H9 (cell line): ENCODE results near the gene CXCR5. TPM values are rescaled to one million over a fixed set of nuclear protein-coding genes. Genes with fewer than 3 reads are reported as not detected.
A peak's percentile ranks its signal among the peaks of the same experiment; 100 is the strongest.

Experiments used
- DNase-seq: peaks from one replicate; pipeline ENCODE4 v3.0.0-alpha.2; 2017
- H2AFZ ChIP-seq: one replicate; pipeline ENCODE4 v1.6.1; 2013; ENCODE audit warnings: mild to moderate bottlenecking, low read length, control low read depth, moderate library complexity
- H2AK5ac ChIP-seq: 2 replicates; pipeline ENCODE4 v1.6.1; 2013; ENCODE audit warnings: low read length, control low read depth, mixed read lengths; ENCODE audit not compliant: insufficient read length
- H2BK120ac ChIP-seq: one replicate; pipeline ENCODE4 v1.6.1; 2013; ENCODE audit warnings: low read depth, mild to moderate bottlenecking, low read length, control low read depth, inconsistent platforms; ENCODE audit not compliant: poor library complexity, severe bottlenecking
- H2BK12ac ChIP-seq: 2 replicates; pipeline ENCODE4 v1.6.1; 2013; ENCODE audit warnings: low read length, control low read depth, mixed read lengths, low read depth; ENCODE audit not compliant: insufficient read length
- H2BK15ac ChIP-seq: 2 replicates; pipeline ENCODE4 v1.6.1; 2013; ENCODE audit warnings: low read depth, low read length, control low read depth
- H2BK20ac ChIP-seq: one replicate; pipeline ENCODE4 v1.6.1; 2013; ENCODE audit warnings: low read depth, mild to moderate bottlenecking, low read length, control low read depth, inconsistent platforms; ENCODE audit not compliant: poor library complexity, severe bottlenecking
- H2BK5ac ChIP-seq: 2 replicates; pipeline ENCODE4 v1.6.1; 2013; ENCODE audit warnings: low read length, control low read depth, mixed read lengths; ENCODE audit not compliant: insufficient read length
- H3K14ac ChIP-seq: 2 replicates; pipeline ENCODE4 v1.6.1; 2013; ENCODE audit warnings: low read length, control low read depth; ENCODE audit not compliant: insufficient read depth
- H3K18ac ChIP-seq: 2 replicates; pipeline ENCODE4 v1.6.1; 2013; ENCODE audit warnings: low read depth, mild to moderate bottlenecking, mixed read lengths, low read length, control low read depth; ENCODE audit not compliant: insufficient read length
- H3K23ac ChIP-seq: 2 replicates; pipeline ENCODE4 v1.6.1; 2013; ENCODE audit warnings: low read length, control low read depth, mixed read lengths, low read depth; ENCODE audit not compliant: insufficient read length
- H3K23me2 ChIP-seq: 2 replicates; pipeline ENCODE4 v1.6.1; 2013; ENCODE audit warnings: low read depth, mild to moderate bottlenecking, mixed read lengths, low read length, control low read depth; ENCODE audit not compliant: insufficient read length, poor library complexity, severe bottlenecking
- H3K27ac ChIP-seq: 2 replicates; pipeline ENCODE4 v1.5.1; 2013; ENCODE audit warnings: low read length, control low read depth, mixed read lengths, low read depth; ENCODE audit not compliant: insufficient read length
- H3K27me3 ChIP-seq: 2 replicates; pipeline ENCODE4 v1.6.1; 2013; ENCODE audit warnings: low read length, control low read depth, inconsistent platforms; ENCODE audit not compliant: insufficient read depth
- H3K4ac ChIP-seq: 2 replicates; pipeline ENCODE4 v1.6.1; 2013; ENCODE audit warnings: low read depth, mild to moderate bottlenecking, control low read depth, inconsistent platforms, low read length, moderate library complexity
- H3K4me1 ChIP-seq: 2 replicates; pipeline ENCODE4 v1.6.1; 2013; ENCODE audit warnings: low read length, control low read depth, inconsistent platforms; ENCODE audit not compliant: insufficient read depth
- H3K4me2 ChIP-seq: 2 replicates; pipeline ENCODE4 v1.6.1; 2013; ENCODE audit warnings: low read length, control low read depth, mixed read lengths; ENCODE audit not compliant: insufficient read length, insufficient read depth
- H3K56ac ChIP-seq: 2 replicates; pipeline ENCODE4 v1.6.1; 2013; ENCODE audit warnings: low read depth, mild to moderate bottlenecking, mixed read lengths, low read length, control low read depth; ENCODE audit not compliant: insufficient read length
- H3K79me1 ChIP-seq: 2 replicates; pipeline ENCODE4 v1.6.1; 2013; ENCODE audit warnings: low read depth, mild to moderate bottlenecking, moderate library complexity, low read length, control low read depth, inconsistent platforms; ENCODE audit not compliant: insufficient read depth, poor library complexity, severe bottlenecking
- H3K79me2 ChIP-seq: 2 replicates; pipeline ENCODE4 v1.6.1; 2013; ENCODE audit warnings: low read length, control low read depth, inconsistent platforms; ENCODE audit not compliant: insufficient read depth
- H3K9ac ChIP-seq: 2 replicates; pipeline ENCODE4 v1.6.1; 2013; ENCODE audit warnings: low read length, control low read depth, mixed read lengths; ENCODE audit not compliant: insufficient read length; ENCODE audit errors: extremely low read depth
- H3K9me3 ChIP-seq: one replicate; pipeline ENCODE4 v1.6.1; 2013; ENCODE audit warnings: low read depth, low read length, inconsistent platforms; ENCODE audit not compliant: control insufficient read depth
- H3T11ph ChIP-seq: one replicate; pipeline ENCODE4 v1.6.1; 2013; ENCODE audit warnings: mild to moderate bottlenecking, low read length, control low read depth, inconsistent platforms
- H4K20me1 ChIP-seq: one replicate; pipeline ENCODE4 v1.6.1; 2013; ENCODE audit not compliant: control insufficient read depth, insufficient read length, insufficient read depth
- H4K5ac ChIP-seq: 2 replicates; pipeline ENCODE4 v1.6.1; 2013; ENCODE audit warnings: low read depth, mild to moderate bottlenecking, mixed read lengths, low read length, control low read depth; ENCODE audit not compliant: insufficient read length
- H4K8ac ChIP-seq: replicated peaks from 2 replicates; pipeline ENCODE4 v1.6.1; 2013; ENCODE audit warnings: low read length, control low read depth, mixed read lengths, low read depth; ENCODE audit not compliant: insufficient read length
- H4K91ac ChIP-seq: 2 replicates; pipeline ENCODE4 v1.6.1; 2013; ENCODE audit warnings: low read depth, mild to moderate bottlenecking, moderate library complexity, mixed read lengths, low read length, control low read depth; ENCODE audit not compliant: insufficient read length
- H3K27ac Mint-ChIP-seq, 3 experiments: 2 replicates in 2 of 3; 3 replicates in 1 of 3; pipeline ENCODE4 v1.8.0; 2020 to 2021; ENCODE audit warnings: mixed read lengths in 3 of 3, mild to moderate bottlenecking in 1 of 3, moderate library complexity in 1 of 3
- H3K27me3 Mint-ChIP-seq: 2 replicates; pipeline ENCODE4 v1.8.0; 2021; ENCODE audit warnings: low read depth, mild to moderate bottlenecking, moderate library complexity, mixed read lengths
- H3K36me3 Mint-ChIP-seq, 3 experiments: 2 replicates in 2 of 3; 3 replicates in 1 of 3; pipeline ENCODE4 v1.8.0; 2020 to 2021; ENCODE audit warnings: low read depth in 3 of 3, mixed read lengths in 3 of 3; ENCODE audit not compliant: insufficient read depth in 1 of 3
- H3K4me1 Mint-ChIP-seq, 2 experiments: 2 replicates each; pipeline ENCODE4 v1.8.0; 2020; ENCODE audit warnings: mixed read lengths in 2 of 2
- H3K4me3 Mint-ChIP-seq, 2 experiments: 2 replicates in 1 of 2; 3 replicates in 1 of 2; pipeline ENCODE4 v1.8.0; 2020 to 2021; ENCODE audit warnings: mild to moderate bottlenecking in 2 of 2, mixed read lengths in 2 of 2, moderate library complexity in 1 of 2
- H3K9me3 Mint-ChIP-seq, 2 experiments: 2 replicates in 1 of 2; 3 replicates in 1 of 2; pipeline ENCODE4 v1.8.0; 2020; ENCODE audit warnings: mild to moderate bottlenecking in 2 of 2, mixed read lengths in 2 of 2, moderate library complexity in 1 of 2
- WGBS: extraction: QIAGEN DNeasy Blood & Tissue Kit; methylation state at CpG from one replicate; pipeline ENCODE4 v1.1.7; 2013; ENCODE audit warnings: missing lambda C conversion rate, low lambda C conversion rate, mixed read lengths; ENCODE audit not compliant: insufficient read length; ENCODE audit errors: extremely low coverage; 5-methylcytosine and 5-hydroxymethylcytosine counted together
- total RNA-seq: library from RNA; stranded (reverse); gene quantifications from 2 replicates; pipeline ENCODE4 v1.2.1, GENCODE V29; 2021
- TF ChIP-seq, protein P1 (sequence below): fragments of 200-600 bp; sonication (generic); conservative IDR thresholded peaks from 3 replicates; pipeline ENCODE4 v1.8.0; 2021; ENCODE audit warnings: antibody characterized with exemption, mild to moderate bottlenecking

The CXCR5 gene
- total RNA-seq, 1 experiment from 2014 or later, result 0.07 TPM

DNA sequence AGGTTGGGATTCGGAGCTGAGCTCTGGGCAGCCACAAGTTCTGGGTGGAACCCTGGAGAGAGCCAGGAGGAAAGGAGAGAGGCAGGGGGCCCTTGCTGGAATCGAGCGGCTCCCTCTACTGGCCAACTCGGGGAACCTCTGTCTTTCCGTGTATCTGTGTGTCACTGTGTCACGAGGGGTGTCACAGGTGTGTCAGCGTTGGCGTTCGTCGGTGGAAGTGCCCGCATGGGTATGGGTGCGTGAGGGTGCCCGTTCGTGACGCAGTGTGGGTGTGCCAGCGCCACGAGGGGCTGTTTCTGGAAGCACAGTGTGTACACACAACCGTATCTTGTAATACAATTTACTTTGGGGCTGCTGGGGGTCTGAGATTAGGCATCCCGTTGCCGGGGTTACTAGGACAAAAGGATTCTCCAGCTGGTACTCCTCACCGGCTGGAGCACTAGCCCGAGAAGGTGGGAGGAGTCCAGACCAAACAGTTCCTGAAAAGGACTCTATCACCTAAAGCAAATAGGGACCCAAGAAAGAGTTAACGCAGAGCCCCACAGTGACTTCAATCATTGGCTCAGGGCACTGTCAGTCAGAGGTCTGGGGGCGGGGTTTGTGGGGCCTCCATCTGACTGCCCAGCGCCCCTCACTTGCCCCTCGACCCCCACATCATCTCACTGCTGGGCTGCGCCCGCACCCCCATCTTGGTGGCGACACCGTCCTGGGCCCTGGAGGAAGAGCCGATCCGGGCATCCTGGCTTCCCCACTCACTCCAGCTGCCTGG lies 44.6 kb downstream of the CXCR5 start:
- Histone ChIP-seq H3K23me2 (peaks cover 35% of the 10 kb centered on the region), H2AK5ac (no peak overlapping the region), H3K4me2 (peak overlapping the region; percentile 86), H3K79me2 (peaks cover 14% of the 10 kb centered on the region; the same call in 1 of the 2 replicates), H3T11ph (no peak overlapping the region), H3K56ac (no peak overlapping the region), H3K4me1 (peaks cover 8% of the 10 kb centered on the region; the same call in 1 of the 2 replicates), H3K23ac (no peak overlapping the region), H2AFZ (no peak overlapping the region), H3K9ac (no peak overlapping the region), H3K27me3 (peaks cover 2% of the 10 kb centered on the region; the same call in 1 of the 2 replicates), H4K91ac (no peak overlapping the region), H2BK15ac (no peak overlapping the region), H4K20me1 (no peaks in the 10 kb centered on the region), H2BK12ac (no peak overlapping the region), H3K14ac (no peak overlapping the region), H3K79me1 (no peaks in the 10 kb centered on the region), H3K27ac (no peak overlapping the region), H3K4ac (no peak overlapping the region), H2BK120ac (no peak overlapping the region), H2BK5ac (no peak overlapping the region), H3K9me3 (no peaks in the 10 kb centered on the region), H4K8ac (no peak overlapping the region), H2BK20ac (no peak overlapping the region), H3K18ac (no peak overlapping the region), H4K5ac (no peak overlapping the region)
- peaks cover 46 to 48% of the 10 kb centered on the region in 2 experiments for H3K4me1 Mint-ChIP-seq
- peak overlapping the region; percentile 83 to 98 (median 85) for H3K27ac Mint-ChIP-seq
- H3K36me3 Mint-ChIP-seq, result peaks cover 0 to 5% (median 2%) of the 10 kb centered on the region in 3 experiments; a peak in 2 of 7 replicates
- TF ChIP-seq, protein P1, sequence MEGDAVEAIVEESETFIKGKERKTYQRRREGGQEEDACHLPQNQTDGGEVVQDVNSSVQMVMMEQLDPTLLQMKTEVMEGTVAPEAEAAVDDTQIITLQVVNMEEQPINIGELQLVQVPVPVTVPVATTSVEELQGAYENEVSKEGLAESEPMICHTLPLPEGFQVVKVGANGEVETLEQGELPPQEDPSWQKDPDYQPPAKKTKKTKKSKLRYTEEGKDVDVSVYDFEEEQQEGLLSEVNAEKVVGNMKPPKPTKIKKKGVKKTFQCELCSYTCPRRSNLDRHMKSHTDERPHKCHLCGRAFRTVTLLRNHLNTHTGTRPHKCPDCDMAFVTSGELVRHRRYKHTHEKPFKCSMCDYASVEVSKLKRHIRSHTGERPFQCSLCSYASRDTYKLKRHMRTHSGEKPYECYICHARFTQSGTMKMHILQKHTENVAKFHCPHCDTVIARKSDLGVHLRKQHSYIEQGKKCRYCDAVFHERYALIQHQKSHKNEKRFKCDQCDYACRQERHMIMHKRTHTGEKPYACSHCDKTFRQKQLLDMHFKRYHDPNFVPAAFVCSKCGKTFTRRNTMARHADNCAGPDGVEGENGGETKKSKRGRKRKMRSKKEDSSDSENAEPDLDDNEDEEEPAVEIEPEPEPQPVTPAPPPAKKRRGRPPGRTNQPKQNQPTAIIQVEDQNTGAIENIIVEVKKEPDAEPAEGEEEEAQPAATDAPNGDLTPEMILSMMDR, result peak; percentile 97
- no peaks in the 10 kb centered on the region for H3K9me3 Mint-ChIP-seq
- H3K27me3 Mint-ChIP-seq, result peaks cover 27% of the 10 kb centered on the region
- peak; percentile 92 for DNase-seq
- peak overlapping the region; percentile 89 to 96 for H3K4me3 Mint-ChIP-seq
- WGBS, result no CpG with 5 or more reads among the region's 32 CpGs
